GM20000 (cell line): ENCODE data around the gene MSANTD2.

Experiments
- DNase-seq: peaks from one replicate; pipeline ENCODE4 v3.0.0; 2012; ENCODE audit warnings: low spot score
- CTCF ChIP-seq: IDR thresholded peaks from 2 replicates; pipeline ENCODE4 v1.5.1; 2012; ENCODE audit warnings: mild to moderate bottlenecking, control low read depth; ENCODE audit errors: extremely low read depth, missing control alignments

The MSANTD2 gene

GRCh38 chr11:124832571-124832970, 32.4 kb upstream of the MSANTD2 start:
- DNase-seq = no peak

GRCh38 chr11:124831897-124832296, 31.7 kb upstream of the MSANTD2 start:
- DNase-seq = no peak
- no peak for TF ChIP-seq CTCF

More at GRCh38 chr11:124832571-124832970, 32.4 kb upstream of the MSANTD2 start:
- no peak for TF ChIP-seq CTCF

GRCh38 chr11:124830749-124831148, 30.5 kb upstream of the MSANTD2 start:
- no peak for DNase-seq
- TF ChIP-seq CTCF = no peak

GRCh38 chr11:124829986-124830385, 29.8 kb upstream of the MSANTD2 start:
- no peak for DNase-seq
- no peak for TF ChIP-seq CTCF

- no peak for TF ChIP-seq CTCF
- DNase-seq = no peak
Observed at GRCh38 chr11:124825876-124826275, 25.7 kb upstream of the MSANTD2 start.

GRCh38 chr11:124823512-124824376, 23.5 kb upstream of the MSANTD2 start:
- no peak for DNase-seq
- no peak for TF ChIP-seq CTCF

- TF ChIP-seq CTCF = no peak
- no peak for DNase-seq
Observed at GRCh38 chr11:124821995-124822730, 22.0 kb upstream of the MSANTD2 start.
